ENCODE data around the gene RAD50.
"Not testable (repeated sequence)": the region's sequence is repeated elsewhere in the genome, so short reads cannot be mapped to it uniquely, and the experiment has no call there.

Gene RAD50

GRCh38 chr5:132622608-132623007 lies 65.8 kb downstream of the RAD50 start:
- no peak for TF ChIP-seq JUND (IDR thresholded peaks at IDR 0.05; ENCODE audit: low read depth)
- no peak for DNase-seq (ENCODE audit: low read depth in 1 of 2, low spot score in 1 of 2)
- in situ Hi-C loops (cut with HindIII; ENCODE audit: low pct_unique_long_range_greater_than_20kb, low sequenced_read_pairs), result no loop called here

GRCh38 chr5:132627470-132627869 lies 70.7 kb downstream of the RAD50 start:
- in situ Hi-C loops (cut with HindIII; ENCODE audit: low pct_unique_long_range_greater_than_20kb, low sequenced_read_pairs), result no loop called here
- no peak for DNase-seq (ENCODE audit: low read depth in 1 of 2, low spot score in 1 of 2)
- no peak for TF ChIP-seq JUND (IDR thresholded peaks at IDR 0.05; ENCODE audit: low read depth)

DNA sequence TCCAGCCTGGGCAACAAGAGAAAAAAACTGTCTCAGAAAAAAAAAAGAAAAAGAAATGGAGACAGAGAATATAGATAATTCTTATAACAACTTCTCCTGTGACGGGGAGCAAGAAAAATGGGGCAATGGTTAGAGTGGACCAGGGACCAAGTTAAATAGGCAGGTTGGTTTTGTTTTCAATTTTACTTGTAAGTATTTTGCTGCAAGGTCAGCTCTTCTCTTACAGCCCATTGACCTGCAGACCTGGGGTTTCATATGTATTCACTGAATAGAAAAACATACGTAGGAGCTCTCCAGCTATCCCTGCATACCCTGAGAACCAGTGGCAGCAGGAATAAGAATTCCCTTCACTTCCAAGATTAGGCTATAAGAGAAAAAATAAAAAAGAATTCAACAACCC lies 72.0 kb downstream of the RAD50 start:
- TF ChIP-seq JUND (IDR thresholded peaks at IDR 0.05; ENCODE audit: low read depth), result no peak
- DNase-seq (ENCODE audit: low read depth in 1 of 2, low spot score in 1 of 2), result no peak
- in situ Hi-C loops (cut with HindIII; ENCODE audit: low pct_unique_long_range_greater_than_20kb, low sequenced_read_pairs), result no loop called here

DNA sequence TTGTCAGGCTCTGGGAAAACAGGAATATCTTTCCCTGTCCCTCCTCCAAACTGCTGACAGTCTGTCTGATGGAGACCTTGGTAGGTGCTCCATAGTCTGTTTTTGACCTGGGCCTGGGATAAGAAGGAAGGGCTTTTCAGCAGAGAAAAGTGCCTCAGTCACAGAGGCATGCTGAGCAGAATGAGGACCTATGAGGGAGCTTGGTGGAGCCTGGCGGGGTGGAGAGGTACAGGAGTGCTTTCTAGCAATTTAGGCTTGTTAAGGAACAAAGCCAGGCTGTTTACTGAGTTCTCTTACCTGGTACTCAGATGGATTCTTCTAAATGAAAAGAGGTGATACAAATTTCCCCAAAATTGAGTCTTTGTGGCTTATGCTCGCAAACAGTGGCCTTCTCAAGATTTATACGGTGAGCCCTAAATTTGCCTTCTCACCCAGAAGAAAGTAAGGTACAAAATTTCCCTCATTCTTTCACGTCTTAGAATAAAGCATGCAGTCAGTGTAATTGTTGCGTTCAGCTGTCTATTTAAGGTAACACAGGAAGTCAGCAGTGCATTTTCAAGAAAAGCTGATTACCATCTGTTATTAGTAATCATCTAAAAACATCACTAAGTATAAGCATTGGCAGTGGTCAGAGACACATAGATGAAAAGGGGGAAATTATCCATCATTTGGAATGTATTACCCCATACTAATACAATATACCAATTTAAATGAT lies 72.6 kb downstream of the RAD50 start:
- in situ Hi-C loops (cut with HindIII; ENCODE audit: low pct_unique_long_range_greater_than_20kb, low sequenced_read_pairs), result no loop called here
- no peak for TF ChIP-seq JUND (IDR thresholded peaks at IDR 0.05; ENCODE audit: low read depth)
- no peak for DNase-seq (ENCODE audit: low read depth in 1 of 2, low spot score in 1 of 2)

DNA sequence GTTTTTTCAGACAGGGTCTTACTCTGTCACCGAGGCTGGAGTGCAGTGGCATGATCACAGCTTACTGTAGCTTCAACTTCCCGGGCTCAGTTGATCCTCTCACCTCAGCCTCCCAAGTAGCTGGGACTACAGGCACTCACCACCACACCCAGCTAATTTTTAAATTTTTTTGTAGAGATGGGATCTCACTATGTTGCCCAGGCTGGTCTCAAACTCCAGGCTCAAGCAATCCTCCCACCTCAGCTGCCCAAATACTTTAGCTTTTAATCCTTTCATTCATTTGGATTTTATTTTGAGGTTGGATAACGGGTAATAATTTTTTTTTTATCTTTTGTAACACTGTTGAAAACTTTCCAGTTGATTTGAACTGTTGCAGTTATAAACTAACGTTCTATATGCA lies 76.8 kb downstream of the RAD50 start:
- DNase-seq (ENCODE audit: low read depth in 1 of 2, low spot score in 1 of 2); in situ Hi-C loops (cut with HindIII; ENCODE audit: low pct_unique_long_range_greater_than_20kb, low sequenced_read_pairs): not testable (repeated sequence)

DNA sequence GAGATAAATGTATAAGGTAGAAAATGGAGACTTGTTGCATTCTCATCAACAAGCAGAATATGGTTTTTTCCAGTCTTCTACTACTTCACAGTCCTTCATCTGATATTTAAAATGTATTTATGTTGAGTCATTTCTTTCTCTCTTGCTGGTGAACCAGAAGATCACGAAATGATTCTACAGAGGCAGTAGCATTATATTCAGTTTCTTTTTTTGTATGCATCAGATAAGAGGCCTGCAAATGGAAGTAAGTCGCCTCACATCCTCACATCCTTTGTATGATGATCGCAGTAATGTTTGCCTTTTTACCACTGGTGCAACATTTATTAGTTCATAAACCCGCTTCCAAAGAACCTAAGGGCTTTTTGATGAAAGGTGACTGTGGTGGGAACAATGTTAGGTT lies 79.1 kb downstream of the RAD50 start:
- in situ Hi-C loops (cut with HindIII; ENCODE audit: low pct_unique_long_range_greater_than_20kb, low sequenced_read_pairs), result no loop called here
- no peak for DNase-seq (ENCODE audit: low read depth in 1 of 2, low spot score in 1 of 2)
- no peak for TF ChIP-seq JUND (IDR thresholded peaks at IDR 0.05; ENCODE audit: low read depth)

DNA sequence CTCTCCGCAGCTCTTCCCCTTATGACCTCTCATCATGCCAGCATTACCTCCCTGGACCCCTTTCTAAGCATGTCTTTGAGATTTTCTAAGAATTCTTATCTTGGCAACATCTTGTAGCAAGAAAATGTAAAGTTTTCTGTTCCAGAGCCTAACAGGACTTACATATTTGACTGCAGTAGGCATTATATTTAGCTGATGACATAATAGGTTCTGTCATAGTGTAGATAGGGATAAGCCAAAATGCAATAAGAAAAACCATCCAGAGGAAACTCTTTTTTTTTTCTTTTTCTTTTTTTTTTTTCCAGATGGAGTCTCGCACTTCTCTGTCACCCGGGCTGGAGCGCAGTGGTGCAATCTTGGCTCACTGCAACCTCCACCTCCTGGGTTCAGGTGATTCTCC lies 80.5 kb downstream of the RAD50 start:
- TF ChIP-seq JUND (IDR thresholded peaks at IDR 0.05; ENCODE audit: low read depth), result no peak
- in situ Hi-C loops (cut with HindIII; ENCODE audit: low pct_unique_long_range_greater_than_20kb, low sequenced_read_pairs), result no loop called here
- DNase-seq (ENCODE audit: low read depth in 1 of 2, low spot score in 1 of 2), result no peak

- DNase-seq (ENCODE audit: low read depth in 1 of 2, low spot score in 1 of 2), result no peak
- no peak for TF ChIP-seq JUND (IDR thresholded peaks at IDR 0.05; ENCODE audit: low read depth)
- in situ Hi-C loops (cut with HindIII; ENCODE audit: low pct_unique_long_range_greater_than_20kb, low sequenced_read_pairs), result no loop called here
These were observed 82.9 kb downstream of the RAD50 start for GRCh38 chr5:132639706-132640130.

GRCh38 chr5:132640613-132641012 lies 83.8 kb downstream of the RAD50 start:
- TF ChIP-seq JUND (IDR thresholded peaks at IDR 0.05; ENCODE audit: low read depth), result no peak
- in situ Hi-C loops (cut with HindIII; ENCODE audit: low pct_unique_long_range_greater_than_20kb, low sequenced_read_pairs), result no loop called here

GRCh38 chr5:132641241-132641723 lies 84.5 kb downstream of the RAD50 start:
- TF ChIP-seq JUND (IDR thresholded peaks at IDR 0.05; ENCODE audit: low read depth), result no peak
- no peak for DNase-seq (ENCODE audit: low read depth in 1 of 2, low spot score in 1 of 2)
- in situ Hi-C loops (cut with HindIII; ENCODE audit: low pct_unique_long_range_greater_than_20kb, low sequenced_read_pairs), result no loop called here

More at GRCh38 chr5:132640613-132641012, 83.8 kb downstream of the RAD50 start:
- no peak for DNase-seq (ENCODE audit: low read depth in 1 of 2, low spot score in 1 of 2)

- no peak for DNase-seq (ENCODE audit: low read depth in 1 of 2, low spot score in 1 of 2)
- in situ Hi-C loops (cut with HindIII; ENCODE audit: low pct_unique_long_range_greater_than_20kb, low sequenced_read_pairs), result no loop called here
- no peak for TF ChIP-seq JUND (IDR thresholded peaks at IDR 0.05; ENCODE audit: low read depth)
These were observed 85.1 kb downstream of the RAD50 start for GRCh38 chr5:132641841-132642240.

DNA sequence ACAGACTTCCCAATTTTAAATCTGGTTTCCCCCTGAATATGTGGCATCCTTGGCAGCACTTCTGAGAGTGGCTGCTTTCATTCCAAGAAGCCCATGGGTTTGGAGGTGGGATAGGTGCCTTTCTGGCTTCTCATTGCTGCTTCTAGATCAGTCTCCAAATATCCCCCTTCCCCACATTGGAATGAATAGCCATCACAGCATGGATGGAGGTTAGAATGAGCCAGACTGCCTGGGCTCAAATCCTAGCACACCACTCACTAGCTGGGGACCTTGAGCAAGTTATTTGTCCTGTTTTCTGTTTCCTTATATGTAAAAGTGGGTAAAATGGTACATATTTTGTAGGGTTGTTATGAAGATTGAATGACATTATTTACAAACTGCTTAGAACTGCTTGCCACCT lies 87.4 kb downstream of the RAD50 start:
- no peak for DNase-seq (ENCODE audit: low read depth in 1 of 2, low spot score in 1 of 2)
- in situ Hi-C loops (cut with HindIII; ENCODE audit: low pct_unique_long_range_greater_than_20kb, low sequenced_read_pairs), result no loop called here
- no peak for TF ChIP-seq JUND (IDR thresholded peaks at IDR 0.05; ENCODE audit: low read depth)

GRCh38 chr5:132646583-132647266 lies 89.9 kb downstream of the RAD50 start:
- in situ Hi-C loops (cut with HindIII; ENCODE audit: low pct_unique_long_range_greater_than_20kb, low sequenced_read_pairs), result no loop called here
- no peak for TF ChIP-seq JUND (IDR thresholded peaks at IDR 0.05; ENCODE audit: low read depth)
- DNase-seq (ENCODE audit: low read depth in 1 of 2, low spot score in 1 of 2), result no peak

All from T47D (cell line).